ENCODE measurements around the gene TIMMDC1.
"Not testable (repeated sequence)": the region's sequence is repeated elsewhere in the genome, so short reads cannot be mapped to it uniquely, and the experiment has no call there.

Gene TIMMDC1

DNA sequence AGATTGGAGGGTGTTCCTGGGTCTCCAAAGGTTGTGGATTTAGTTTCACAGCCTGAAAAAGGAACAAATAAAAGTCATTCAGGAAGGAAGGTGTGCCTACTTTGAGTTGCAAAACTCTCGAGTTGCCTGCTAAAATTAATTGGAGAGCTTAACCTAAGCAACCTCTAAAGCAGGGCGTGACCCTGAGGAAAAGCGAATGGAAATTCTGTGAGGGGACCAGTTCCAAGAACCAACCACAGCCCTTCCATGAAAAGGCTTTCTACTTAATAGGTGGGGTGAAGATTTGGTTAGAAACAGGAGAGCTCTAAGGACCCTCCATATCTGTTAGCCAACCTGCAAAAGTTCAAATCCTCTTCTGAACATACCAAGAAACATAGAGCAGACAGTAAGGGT is 59.5 kb downstream of the TIMMDC1 start:
- no peak for DNase-seq

DNA sequence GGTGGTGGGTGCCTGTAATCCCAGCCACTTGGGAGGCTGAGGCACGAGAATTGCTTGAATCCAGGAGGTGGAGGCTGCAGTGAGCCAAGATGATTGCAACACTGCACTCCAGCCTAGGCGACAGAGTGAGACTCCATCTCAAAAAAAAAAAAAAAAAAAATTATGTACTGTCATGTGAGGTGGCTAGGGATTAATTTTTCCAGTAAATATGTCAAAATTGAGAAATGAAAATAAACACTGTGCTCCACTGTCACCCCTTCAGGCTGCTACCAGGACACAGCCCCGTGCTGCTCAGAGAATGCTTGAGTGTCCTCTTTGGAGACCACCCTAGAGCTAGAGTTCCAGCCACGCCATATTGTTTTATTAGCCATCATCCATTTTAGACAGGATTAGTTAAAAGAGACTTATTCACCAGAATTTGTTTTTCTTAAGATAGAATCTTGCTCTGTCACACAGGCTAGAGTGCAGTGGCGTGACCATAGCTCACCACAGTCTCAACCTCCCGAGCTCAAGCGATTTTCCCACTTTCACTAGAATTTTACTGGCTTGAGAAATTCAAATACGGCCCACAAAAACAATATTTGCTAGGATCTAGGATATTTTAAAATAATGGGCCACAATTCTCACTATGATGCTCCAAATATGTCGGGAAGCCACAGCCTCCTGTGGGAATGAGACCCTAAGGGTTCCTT is 60.4 kb downstream of the TIMMDC1 start:
- DNase-seq = no peak

DNA sequence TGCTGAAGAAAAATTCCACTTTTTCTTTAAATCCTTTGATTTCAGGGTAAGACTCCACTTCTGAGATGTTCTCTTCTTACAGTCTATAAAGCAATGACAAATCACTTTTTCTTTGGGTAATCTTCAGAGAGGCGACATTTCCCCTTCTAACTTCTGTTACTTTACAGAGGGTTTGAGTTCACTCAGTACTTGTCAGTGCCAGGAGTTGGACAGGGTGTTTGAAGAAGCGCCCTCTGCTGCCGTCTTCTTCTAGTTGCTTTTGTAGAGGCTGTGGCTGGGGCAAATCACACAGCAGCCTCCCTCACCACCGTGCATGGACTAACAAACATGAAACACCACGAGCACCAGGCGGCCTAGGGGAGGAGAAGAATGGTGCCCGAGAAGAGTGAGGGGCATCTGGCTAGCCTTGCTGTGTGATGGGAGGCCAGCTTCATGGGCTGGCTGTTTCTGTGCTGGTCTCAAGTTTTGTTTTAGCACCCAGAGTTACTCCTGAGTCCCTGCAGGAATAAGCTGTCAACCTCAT is 61.2 kb downstream of the TIMMDC1 start, which contains the start of gene CD80:
CD80 (minus strand) TSS at position 174 of the 523 bp plus-strand sequence. CDS start 1,886 bp downstream, outside the sequence.
- DNase-seq = no peak

DNA sequence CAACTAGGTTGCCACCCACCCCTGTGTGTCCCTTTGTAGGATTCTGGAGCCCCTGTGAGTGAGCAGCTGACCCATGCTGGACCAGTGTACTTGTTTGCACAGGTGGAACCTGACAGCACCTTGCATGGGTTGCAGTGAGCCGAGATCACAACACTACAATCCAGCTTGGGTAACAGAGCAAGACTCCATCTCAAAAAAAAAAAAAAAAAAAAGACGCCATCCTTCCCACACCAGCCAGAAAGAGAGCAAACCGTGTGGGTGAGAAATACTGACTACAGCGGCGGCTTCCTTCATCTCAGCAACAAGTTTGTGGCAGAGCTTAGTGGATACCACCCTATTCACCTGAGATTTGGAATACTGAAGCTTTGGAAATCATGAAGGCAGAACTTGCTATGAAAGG is 61.8 kb downstream of the TIMMDC1 start:
- no peak for DNase-seq

DNA sequence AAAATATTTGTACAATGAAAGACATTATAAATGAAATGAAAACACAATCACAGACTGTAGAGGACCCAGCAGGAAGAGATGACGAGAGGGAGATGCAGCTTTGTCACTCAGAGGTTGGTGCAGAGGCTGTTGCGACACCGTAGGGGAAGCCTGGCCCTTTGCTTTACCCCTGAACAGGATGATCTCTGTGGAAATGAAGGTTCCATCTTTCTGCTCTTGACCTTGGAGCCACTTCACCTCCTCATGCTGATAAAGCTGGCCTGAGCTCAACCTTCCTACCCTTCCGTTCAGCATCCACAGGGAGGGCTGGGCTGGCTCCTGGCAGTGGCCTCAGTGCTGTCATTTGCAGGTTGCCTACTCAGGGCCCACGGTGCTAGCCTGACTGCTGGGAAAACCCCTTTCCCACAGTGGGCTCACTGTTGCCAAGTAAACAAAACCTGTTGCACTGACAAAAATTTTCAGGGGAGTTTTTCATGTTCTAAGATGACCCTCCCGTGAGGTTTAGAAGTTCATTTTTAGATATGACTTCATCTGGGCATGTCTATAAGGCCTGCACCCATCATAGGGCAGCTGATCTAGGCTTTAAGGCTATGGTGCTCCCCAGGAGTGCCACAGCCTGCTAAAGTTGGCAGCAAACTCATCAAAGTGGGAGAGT is 64.1 kb downstream of the TIMMDC1 start:
- no peak for DNase-seq

DNA sequence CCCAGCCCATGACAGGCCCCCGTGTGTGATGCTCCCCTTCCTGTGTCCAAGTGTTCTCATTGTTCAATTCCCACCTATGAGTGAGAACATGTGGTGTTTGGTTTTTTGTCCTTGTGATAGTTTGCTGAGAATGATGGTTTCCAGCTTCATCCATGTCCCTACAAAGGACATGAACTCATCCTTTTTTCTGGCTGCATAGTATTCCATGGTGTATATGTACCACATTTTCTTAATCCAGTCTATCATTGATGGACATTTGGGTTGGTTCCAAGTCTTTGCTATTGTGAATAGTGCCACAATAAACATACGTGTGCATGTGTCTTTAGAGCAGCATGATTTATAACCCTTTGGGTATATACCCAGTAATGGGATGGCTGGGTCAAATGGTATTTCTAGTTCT is 65.0 kb downstream of the TIMMDC1 start:
- DNase-seq = not testable (repeated sequence)

DNA sequence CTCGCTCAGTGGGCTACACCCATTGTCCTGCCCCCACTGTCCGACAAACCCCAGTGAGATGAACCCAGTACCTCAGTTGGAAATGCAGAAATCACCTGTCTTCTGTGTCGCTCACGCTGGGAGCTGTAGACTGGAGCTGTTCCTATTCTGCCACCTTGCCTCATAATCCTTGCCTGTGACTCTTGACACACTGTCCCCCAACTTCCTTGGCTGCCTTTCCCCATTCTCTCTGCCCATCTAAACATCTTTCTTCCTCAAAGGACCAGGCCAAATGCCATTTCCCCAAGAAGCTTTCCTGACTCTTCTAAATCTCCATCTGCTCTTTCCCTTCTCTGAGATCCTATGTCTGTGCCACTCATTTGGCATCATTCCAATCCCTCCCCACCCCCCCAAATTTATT is 70.8 kb downstream of the TIMMDC1 start:
- DNase-seq = no peak

DNA sequence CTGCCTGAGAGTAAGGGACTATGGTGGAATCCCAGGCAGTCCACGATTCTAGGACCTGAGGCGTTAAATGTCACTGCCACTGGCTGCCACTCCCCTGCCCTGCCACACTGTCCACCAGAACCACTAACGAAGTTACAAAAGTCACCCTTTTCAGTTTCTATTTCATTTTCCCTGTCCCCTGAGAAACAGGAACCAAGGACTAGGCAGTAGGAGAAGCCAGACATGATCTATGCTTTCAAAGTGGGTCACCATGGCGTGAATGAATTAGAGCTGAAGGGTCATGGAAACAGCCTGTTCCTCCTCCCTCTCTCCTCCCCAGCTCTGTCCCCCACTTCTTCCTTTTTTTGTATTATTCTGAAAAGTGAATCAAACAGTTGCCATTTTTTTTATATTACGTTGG is 71.9 kb downstream of the TIMMDC1 start:
- no peak for DNase-seq

DNA sequence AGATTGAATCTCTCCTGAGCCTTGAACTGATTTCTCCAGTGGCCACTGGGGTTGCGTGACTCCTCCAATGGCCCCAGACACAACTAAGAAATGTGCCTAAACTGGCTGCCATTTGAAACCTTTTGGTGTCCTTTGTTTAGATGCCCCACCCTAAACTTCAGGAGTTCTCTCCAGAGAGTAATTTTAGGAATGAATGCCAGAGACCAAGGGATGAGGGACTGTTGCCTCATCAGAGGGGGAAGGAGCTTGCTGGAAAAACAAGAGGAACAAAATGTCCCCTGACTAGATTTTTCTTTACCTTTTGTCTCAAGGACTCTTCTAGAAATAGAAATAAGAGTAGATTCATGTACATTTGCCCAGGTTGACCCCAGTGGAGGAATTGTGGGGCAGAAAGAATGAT is 72.9 kb downstream of the TIMMDC1 start:
- no peak for DNase-seq

DNA sequence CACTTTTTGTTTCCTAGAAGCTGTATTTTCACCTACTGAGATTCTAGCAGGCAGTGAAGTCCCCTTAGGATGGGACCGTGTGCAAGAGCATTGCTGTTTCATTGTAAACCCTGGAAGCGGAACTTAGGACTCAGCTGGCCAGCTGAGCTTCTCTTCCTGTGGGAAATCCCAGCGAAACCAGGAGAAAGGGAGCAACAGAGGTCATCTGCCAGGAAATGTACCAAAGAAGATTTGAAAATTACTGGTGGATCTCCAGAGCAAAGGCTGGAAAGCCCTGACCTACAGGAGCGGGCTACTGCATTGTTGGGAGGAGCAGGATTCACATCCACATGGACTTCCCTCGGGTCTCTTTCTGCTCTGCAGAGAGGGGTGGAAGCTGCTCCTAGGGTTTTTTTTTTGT is 73.3 kb downstream of the TIMMDC1 start:
- DNase-seq = no peak
